Activated CD4-positive, alpha-beta T cell treated with anti-CD3 and anti-CD28 coated beads, Interleukin-2, amount 10 ng/mL, durations not matched to agents 7 days and 5 days (primary cell): ENCODE results near the gene IL18BP. TPM values are rescaled to one million over a fixed set of nuclear protein-coding genes. Genes with fewer than 3 reads are reported as not detected.

Source experiments
- CTCF ChIA-PET: fragments of 350-600 bp; sonication (Branson Sonifier 250); formaldehyde crosslinking; loops from one replicate; lab custom pipeline; 2021; ENCODE audit warnings: antibody characterized with exemption; lab: Charles Lee
- POLR2A ChIA-PET: fragments of 350-600 bp; sonication (Branson Sonifier 250); formaldehyde crosslinking; loops from one replicate; lab custom pipeline; 2021; ENCODE audit warnings: antibody characterized with exemption; lab: Charles Lee
- DNase-seq: peaks from one replicate; pipeline ENCODE4 v3.0.0-alpha.2; 2020
- H3K27ac Mint-ChIP-seq: one replicate; pipeline ENCODE4 v1.8.0; 2021; ENCODE audit warnings: mild to moderate bottlenecking, moderate library complexity, mixed read lengths
- H3K27me3 Mint-ChIP-seq: one replicate; pipeline ENCODE4 v1.8.0; 2021; ENCODE audit warnings: mixed read lengths
- H3K36me3 Mint-ChIP-seq: one replicate; pipeline ENCODE4 v1.8.0; 2021; ENCODE audit warnings: low read depth, mixed read lengths
- H3K4me1 Mint-ChIP-seq: one replicate; pipeline ENCODE4 v1.8.0; 2021; ENCODE audit warnings: mixed read lengths
- H3K4me3 Mint-ChIP-seq: one replicate; pipeline ENCODE4 v1.8.0; 2021; ENCODE audit warnings: mild to moderate bottlenecking, moderate library complexity, mixed read lengths
- H3K9me3 Mint-ChIP-seq: one replicate; pipeline ENCODE4 v1.8.0; 2021; ENCODE audit warnings: mixed read lengths
- total RNA-seq, 2 experiments: library from RNA; stranded (reverse); gene quantifications; one replicate each; pipeline ENCODE4 v1.2.3, GENCODE V29; 2021

The IL18BP gene
- 10 to 100 TPM; 15.3 to 16.5 TPM for total RNA-seq

- CTCF ChIA-PET = interaction anchor here (0.6 to 7.5 kb wide), 6 partner anchors 10 to 27 kb away, joined by 3 to 42 read pairs (median 5); no protein-coding TSS in a partner anchor
- Mint-ChIP-seq H3K27me3 (no peaks in the 10 kb centered on the region), H3K4me3 (peak within 1 kb of the TSS; percentile 78), H3K27ac (peak within 1 kb of the TSS; percentile 92), H3K4me1 (peaks cover 20% of the 10 kb centered on the region), H3K9me3 (no peaks in the 10 kb centered on the region), H3K36me3 (peaks cover 34% of the 10 kb centered on the region)
- DNase-seq = peak; percentile 62
- POLR2A ChIA-PET = interaction anchor here (0.8 to 1.1 kb wide), 3 partner anchors 17 to 1643 kb away, joined by 3 to 4 read pairs (median 3); no protein-coding TSS in a partner anchor
Measured at GRCh38 chr11:71998649-71999310, at the start of gene IL18BP. IL18BP (plus strand) TSS chr11:71998909; CDS start chr11:71999985, 1,076 bp downstream.

DNA sequence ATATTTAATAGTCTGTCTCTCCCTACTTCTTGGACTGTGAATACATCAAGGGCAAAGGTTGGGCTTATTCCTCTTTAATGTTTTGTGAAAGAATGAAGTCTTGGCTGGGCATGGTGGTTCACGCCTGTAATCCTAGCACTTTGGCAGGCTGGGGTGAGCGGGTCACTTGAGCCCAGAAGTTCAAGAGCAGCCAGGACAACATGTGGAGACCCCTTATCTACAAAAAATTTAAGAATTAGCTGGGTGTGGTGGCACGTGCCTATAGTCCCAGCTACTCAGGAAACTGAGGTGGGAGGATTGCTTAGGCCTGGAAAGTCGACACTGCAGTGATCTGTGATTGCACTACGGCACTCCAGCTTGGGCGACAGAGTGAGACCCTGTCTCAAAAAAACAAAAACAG lies 49.7 kb upstream of the IL18BP start:
- H3K27ac Mint-ChIP-seq = no peak overlapping the region
- ChIA-PET POLR2A (no interaction called here), CTCF (no interaction called here)
- H3K4me1 Mint-ChIP-seq = peaks cover 6% of the 10 kb centered on the region
- no peak for DNase-seq
- H3K9me3 Mint-ChIP-seq = no peaks in the 10 kb centered on the region
- H3K4me3 Mint-ChIP-seq = no peak overlapping the region
- H3K36me3 Mint-ChIP-seq = peaks cover 4% of the 10 kb centered on the region
- no peaks in the 10 kb centered on the region for H3K27me3 Mint-ChIP-seq

DNA sequence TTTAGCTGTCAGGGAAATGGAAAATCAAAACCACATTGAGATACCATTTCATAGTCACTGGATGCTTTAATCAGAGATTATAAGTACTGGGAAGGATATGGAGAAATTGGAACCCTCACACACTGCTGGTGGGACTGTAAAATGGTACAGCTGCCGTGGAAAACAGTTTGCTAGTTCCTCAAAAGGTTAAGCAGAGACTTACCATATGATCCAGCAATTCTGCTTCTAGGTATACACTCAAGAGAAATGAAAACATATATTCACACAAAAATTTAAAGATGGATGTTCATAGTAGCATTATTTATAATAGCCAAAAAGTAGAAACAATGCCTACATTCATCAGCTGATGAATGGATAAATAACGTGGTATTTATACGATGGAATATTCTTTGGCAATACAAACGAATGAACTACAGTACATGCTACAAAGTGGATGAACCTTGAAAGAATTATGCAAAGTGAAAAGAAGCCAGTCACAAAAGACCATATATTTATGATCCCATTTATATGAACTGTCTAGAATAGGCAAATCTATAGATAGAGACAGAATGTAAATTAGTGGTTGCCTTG lies 46.9 kb upstream of the IL18BP start:
- H3K27me3 Mint-ChIP-seq = no peaks in the 10 kb centered on the region
- POLR2A ChIA-PET = no interaction called here
- no peaks in the 10 kb centered on the region for H3K36me3 Mint-ChIP-seq
- no peak overlapping the region for H3K27ac Mint-ChIP-seq
- peaks cover 6% of the 10 kb centered on the region for H3K4me1 Mint-ChIP-seq
- CTCF ChIA-PET = no interaction called here
- no peak for DNase-seq
- H3K4me3 Mint-ChIP-seq = no peak overlapping the region
- H3K9me3 Mint-ChIP-seq = no peaks in the 10 kb centered on the region

DNA sequence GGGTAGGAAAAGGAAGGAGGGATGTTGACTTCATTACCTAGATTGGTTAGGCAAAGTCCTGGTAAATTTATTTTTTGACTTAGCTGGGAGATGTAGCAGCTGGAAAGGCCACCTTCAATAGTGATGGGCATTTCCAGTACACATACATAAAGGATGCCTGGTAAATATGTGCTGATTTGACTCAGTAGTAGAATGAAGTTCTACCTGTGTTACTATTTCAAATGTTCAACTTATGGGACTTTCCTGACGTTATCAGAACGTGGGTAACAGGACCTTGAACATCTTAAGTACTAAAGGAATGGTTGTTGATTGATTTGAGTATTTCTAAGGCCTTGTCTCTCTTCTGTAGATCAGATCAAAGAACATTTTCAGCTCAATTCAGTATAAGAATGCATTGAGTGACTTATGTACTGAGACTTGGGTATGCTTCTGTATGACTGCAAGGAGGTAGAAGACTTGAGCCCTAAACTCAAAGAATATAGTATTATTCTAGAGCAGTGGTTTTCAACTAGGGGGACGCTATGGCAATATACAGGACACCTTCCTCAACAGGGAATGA lies 42.7 kb upstream of the IL18BP start:
- H3K4me3 Mint-ChIP-seq = no peak overlapping the region
- DNase-seq = no peak
- peaks cover 6% of the 10 kb centered on the region for H3K36me3 Mint-ChIP-seq
- ChIA-PET POLR2A (no interaction called here), CTCF (no interaction called here)
- H3K9me3 Mint-ChIP-seq = no peaks in the 10 kb centered on the region
- H3K27me3 Mint-ChIP-seq = no peaks in the 10 kb centered on the region
- no peaks in the 10 kb centered on the region for H3K4me1 Mint-ChIP-seq
- H3K27ac Mint-ChIP-seq = no peak overlapping the region

- Mint-ChIP-seq H3K4me3 (no peak overlapping the region), H3K4me1 (peaks cover 4% of the 10 kb centered on the region), H3K27me3 (no peaks in the 10 kb centered on the region), H3K9me3 (no peaks in the 10 kb centered on the region), H3K36me3 (peaks cover 23% of the 10 kb centered on the region), H3K27ac (no peak overlapping the region)
- ChIA-PET POLR2A (interaction anchor here (0.6 kb wide), 1 partner anchor 119 kb away, joined by 5 read pairs; no protein-coding TSS in a partner anchor), CTCF (interaction anchor here (0.6 to 1.2 kb wide), 2 partner anchors 34 to 228 kb away, joined by 3 read pairs; partner anchors contain the start of genes RNF121 and XNDC1N)
- no peak for DNase-seq
Measured at GRCh38 chr11:71962428-71963038, 36.2 kb upstream of the IL18BP start.

- peaks cover 4% of the 10 kb centered on the region for H3K4me1 Mint-ChIP-seq
- no peak overlapping the region for H3K4me3 Mint-ChIP-seq
- CTCF ChIA-PET = interaction anchor here (1.2 kb wide), 1 partner anchor 35 kb away, joined by 3 read pairs; the partner anchor contains the start of genes RNF121 and XNDC1N
- H3K36me3 Mint-ChIP-seq = peaks cover 27% of the 10 kb centered on the region
- no peak for DNase-seq
- H3K27me3 Mint-ChIP-seq = no peaks in the 10 kb centered on the region
- POLR2A ChIA-PET = interaction anchor here (0.6 kb wide), 1 partner anchor 118 kb away, joined by 5 read pairs; no protein-coding TSS in a partner anchor
- no peak overlapping the region for H3K27ac Mint-ChIP-seq
- no peaks in the 10 kb centered on the region for H3K9me3 Mint-ChIP-seq
Measured at GRCh38 chr11:71963468-71963867, 35.2 kb upstream of the IL18BP start.

GRCh38 chr11:71964641-71965040 lies 34.1 kb upstream of the IL18BP start:
- H3K27me3 Mint-ChIP-seq = no peaks in the 10 kb centered on the region
- no peaks in the 10 kb centered on the region for H3K9me3 Mint-ChIP-seq
- no peak overlapping the region for H3K27ac Mint-ChIP-seq
- H3K4me1 Mint-ChIP-seq = peaks cover 4% of the 10 kb centered on the region
- no peak overlapping the region for H3K4me3 Mint-ChIP-seq
- ChIA-PET CTCF (interaction anchor here (0.9 to 1.2 kb wide), 2 partner anchors 21 to 36 kb away, joined by 3 to 4 read pairs; partner anchors contain the start of genes RNF121 and XNDC1N), POLR2A (no interaction called here)
- no peak for DNase-seq
- H3K36me3 Mint-ChIP-seq = peaks cover 28% of the 10 kb centered on the region

- Mint-ChIP-seq H3K27ac (no peak overlapping the region), H3K36me3 (peaks cover 7% of the 10 kb centered on the region), H3K4me1 (no peaks in the 10 kb centered on the region), H3K27me3 (no peaks in the 10 kb centered on the region), H3K9me3 (no peaks in the 10 kb centered on the region), H3K4me3 (no peak overlapping the region)
- CTCF ChIA-PET = interaction anchor here (0.8 to 1.4 kb wide), 3 partner anchors 13 to 25 kb away, joined by 3 to 6 read pairs (median 3); no protein-coding TSS in a partner anchor
- POLR2A ChIA-PET = no interaction called here
- no peak for DNase-seq
Measured at GRCh38 chr11:71971680-71972079, 27.0 kb upstream of the IL18BP start.

- no peak overlapping the region for H3K27ac Mint-ChIP-seq
- CTCF ChIA-PET = interaction anchor here (0.6 to 2.3 kb wide), 9 partner anchors 10 to 477 kb away, joined by 3 to 10 read pairs (median 4); no protein-coding TSS in a partner anchor
- POLR2A ChIA-PET = no interaction called here
- DNase-seq = no peak
- no peaks in the 10 kb centered on the region for H3K27me3 Mint-ChIP-seq
- H3K9me3 Mint-ChIP-seq = no peaks in the 10 kb centered on the region
- H3K4me1 Mint-ChIP-seq = no peaks in the 10 kb centered on the region
- H3K4me3 Mint-ChIP-seq = no peak overlapping the region
- H3K36me3 Mint-ChIP-seq = no peaks in the 10 kb centered on the region
Measured at GRCh38 chr11:71976551-71976950, 22.2 kb upstream of the IL18BP start.

- no peaks in the 10 kb centered on the region for H3K36me3 Mint-ChIP-seq
- DNase-seq = no peak
- H3K9me3 Mint-ChIP-seq = no peaks in the 10 kb centered on the region
- no peaks in the 10 kb centered on the region for H3K27me3 Mint-ChIP-seq
- no peak overlapping the region for H3K27ac Mint-ChIP-seq
- no peak overlapping the region for H3K4me3 Mint-ChIP-seq
- no peaks in the 10 kb centered on the region for H3K4me1 Mint-ChIP-seq
- ChIA-PET POLR2A (no interaction called here), CTCF (interaction anchor here (0.7 to 2.3 kb wide), 10 partner anchors 10 to 477 kb away, joined by 3 to 10 read pairs (median 6); no protein-coding TSS in a partner anchor)
Measured at GRCh38 chr11:71977090-71977489, 21.6 kb upstream of the IL18BP start.

DNA sequence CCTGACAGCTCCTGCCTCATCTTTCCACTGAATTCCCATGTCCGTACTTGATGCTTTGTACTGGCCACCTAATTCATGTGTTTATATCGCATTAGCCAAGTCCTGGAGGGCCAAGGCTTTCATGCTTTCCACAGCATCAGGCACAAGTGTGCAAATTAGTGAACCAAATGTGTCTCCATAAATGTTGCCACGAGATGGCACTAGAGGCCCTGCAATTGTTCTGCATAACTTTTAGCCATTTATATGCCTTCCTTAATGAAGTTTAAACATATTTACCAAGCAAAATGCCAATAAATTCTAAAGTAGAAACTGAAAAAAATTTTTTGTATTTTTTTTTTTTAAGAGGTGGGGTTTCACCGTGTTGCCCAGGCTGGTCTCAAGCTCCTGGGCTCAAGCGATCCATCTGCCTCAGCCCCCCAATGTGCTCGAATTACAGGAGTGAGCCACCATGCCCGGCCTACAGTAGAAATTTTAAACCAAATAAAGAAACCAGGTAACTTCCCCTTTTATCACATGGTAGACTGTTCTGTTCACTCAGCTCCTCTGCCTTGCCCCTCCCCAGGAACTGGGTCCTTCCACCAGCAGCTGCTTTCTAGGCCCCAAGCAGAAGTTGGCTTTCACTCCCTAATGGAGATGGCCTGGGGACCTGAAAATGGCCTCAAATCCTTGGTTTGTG lies 20.8 kb upstream of the IL18BP start:
- Mint-ChIP-seq H3K9me3 (no peaks in the 10 kb centered on the region), H3K4me3 (no peak overlapping the region), H3K36me3 (peaks cover 1% of the 10 kb centered on the region), H3K27me3 (no peaks in the 10 kb centered on the region), H3K27ac (no peak overlapping the region), H3K4me1 (no peaks in the 10 kb centered on the region)
- CTCF ChIA-PET = interaction anchor here (0.7 to 2.3 kb wide), 14 partner anchors 9 to 456 kb away, joined by 3 to 10 read pairs (median 5); no protein-coding TSS in a partner anchor
- DNase-seq = peak; percentile 74
- POLR2A ChIA-PET = no interaction called here

DNA sequence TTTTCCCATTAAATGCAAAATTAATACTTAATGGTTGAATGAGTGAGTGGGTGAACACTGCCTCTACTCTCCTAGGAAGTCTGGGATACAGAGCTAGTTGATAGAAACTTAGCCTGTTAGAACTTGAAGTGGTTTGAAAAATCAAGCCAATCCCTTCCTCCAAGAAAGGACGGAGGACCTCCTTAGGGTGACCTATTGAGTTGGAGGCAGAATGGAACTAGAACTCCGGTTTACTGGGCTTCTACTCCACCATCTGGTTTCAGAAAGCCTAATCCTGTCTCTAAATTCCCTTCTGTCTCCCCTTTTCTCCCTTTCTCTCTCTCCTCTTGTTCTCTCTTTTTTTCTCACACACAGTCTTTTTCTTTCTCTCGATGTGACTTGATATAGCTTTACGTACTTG lies 19.6 kb upstream of the IL18BP start:
- Mint-ChIP-seq H3K36me3 (peaks cover 4% of the 10 kb centered on the region), H3K4me3 (no peak overlapping the region), H3K4me1 (no peaks in the 10 kb centered on the region), H3K27ac (no peak overlapping the region), H3K27me3 (no peaks in the 10 kb centered on the region), H3K9me3 (no peaks in the 10 kb centered on the region)
- POLR2A ChIA-PET = no interaction called here
- CTCF ChIA-PET = interaction anchor here (1.0 to 1.8 kb wide), 4 partner anchors 11 to 452 kb away, joined by 3 to 5 read pairs (median 3); no protein-coding TSS in a partner anchor
- DNase-seq = no peak
